CD4-positive, alpha-beta T cell treated with Interleukin-15 for 4 hours (primary cell): ENCODE results near the gene TRAF4.
"Not testable (repeated sequence)": the region's sequence is repeated elsewhere in the genome, so short reads cannot be mapped to it uniquely, and the experiment has no call there.

Experiments used
- DNase-seq: peaks from one replicate; pipeline ENCODE4 v3.0.0-alpha.2; 2020; ENCODE audit warnings: low spot score

TRAF4 gene

GRCh38 chr17:28748852-28749515 is 5.2 kb downstream of the TRAF4 start:
- DNase-seq = no peak

- DNase-seq = no peak
Measured at GRCh38 chr17:28749516-28750177, 5.8 kb downstream of the TRAF4 start.

- DNase-seq = peak; percentile 90
Measured at GRCh38 chr17:28750178-28751047, 6.6 kb downstream of the TRAF4 start.

- no peak for DNase-seq
Measured at GRCh38 chr17:28751600-28752366, 8.0 kb downstream of the TRAF4 start.

- no peak for DNase-seq
Measured at GRCh38 chr17:28755486-28755885, 11.7 kb downstream of the TRAF4 start.

GRCh38 chr17:28756049-28756804 is 12.4 kb downstream of the TRAF4 start:
- DNase-seq = no peak

- no peak for DNase-seq
Measured at GRCh38 chr17:28758411-28759121, 14.8 kb downstream of the TRAF4 start.

- no peak for DNase-seq
Measured at GRCh38 chr17:28759256-28759865, 15.6 kb downstream of the TRAF4 start.

- no peak for DNase-seq
Measured at GRCh38 chr17:28760601-28761562, 17.1 kb downstream of the TRAF4 start.

- DNase-seq = no peak
Measured at GRCh38 chr17:28763137-28763799, 19.5 kb downstream of the TRAF4 start.

GRCh38 chr17:28763804-28764266 is 20.0 kb downstream of the TRAF4 start:
- peak; percentile 84 for DNase-seq

GRCh38 chr17:28765038-28765437 is 21.2 kb downstream of the TRAF4 start:
- DNase-seq = no peak

GRCh38 chr17:28773736-28774135 is 29.9 kb downstream of the TRAF4 start:
- no peak for DNase-seq

GRCh38 chr17:28774206-28774605 is 30.4 kb downstream of the TRAF4 start:
- no peak for DNase-seq

GRCh38 chr17:28777178-28777577 is 33.4 kb downstream of the TRAF4 start:
- DNase-seq = no peak

- DNase-seq = not testable (repeated sequence)
Measured at GRCh38 chr17:28779601-28780000, 35.8 kb downstream of the TRAF4 start.

- DNase-seq = no peak
Measured at GRCh38 chr17:28783161-28783560, 39.4 kb downstream of the TRAF4 start.

GRCh38 chr17:28788100-28788499 is 44.3 kb downstream of the TRAF4 start:
- DNase-seq = no peak
